Left hindlimb (tissue), 1 donor: Measurements from ENCODE around the gene DNAJC16.

Source experiments
- DNase-seq: peaks from one replicate; pipeline ENCODE4 v3.0.0-alpha.2; 2018

DNAJC16 gene

GRCh38 chr1:15622712-15623373, 96.2 kb downstream of the DNAJC16 start:
- DNase-seq: no peak

- DNase-seq: no peak
Observed at GRCh38 chr1:15623435-15623834, 96.8 kb downstream of the DNAJC16 start.

- no peak for DNase-seq
Observed at GRCh38 chr1:15624133-15624714, 97.6 kb downstream of the DNAJC16 start.

GRCh38 chr1:15625056-15625917, 98.6 kb downstream of the DNAJC16 start:
- DNase-seq: no peak
